ENCODE results near the gene NLGN1. TPM values are rescaled to one million over a fixed set of nuclear protein-coding genes. Genes with fewer than 3 reads are reported as not detected.

Gene NLGN1
- total and polyA plus RNA-seq, 8 donors, result 3.1 to 11.9 (median 8.0) TPM

DNA sequence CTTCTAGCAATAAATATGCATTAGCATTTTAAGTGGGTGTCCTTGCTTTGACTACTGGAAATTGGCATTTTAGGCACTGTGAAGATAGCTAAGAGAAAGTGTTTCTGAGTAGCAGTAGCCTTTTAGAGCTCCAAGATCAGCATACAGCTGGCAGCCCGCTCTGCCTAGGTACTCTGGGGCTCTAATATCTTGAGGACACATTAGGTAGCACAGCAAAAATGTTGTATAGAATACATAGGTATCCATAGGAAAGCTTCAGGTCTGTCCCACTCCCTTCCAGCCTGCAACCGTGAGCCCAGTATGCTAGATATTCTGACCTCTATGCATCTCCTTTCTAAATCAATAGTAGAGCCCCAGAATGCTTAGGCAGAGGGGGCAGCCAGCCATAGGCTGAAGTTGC is 670.5 kb downstream of the NLGN1 start:
- DNase-seq (no peak), ATAC-seq (no peak)
- Histone ChIP-seq H3K36me3 (no peaks in the 10 kb centered on the region), H3K4me3 (no peak overlapping the region), H3K4me1 (no peaks in the 10 kb centered on the region), H3K27me3 (no peaks in the 10 kb centered on the region), H3K9me3 (peaks cover 0 to 2% of the 10 kb centered on the region in 2 donors), H3K27ac (no peak overlapping the region)
- TF ChIP-seq, protein P1, sequence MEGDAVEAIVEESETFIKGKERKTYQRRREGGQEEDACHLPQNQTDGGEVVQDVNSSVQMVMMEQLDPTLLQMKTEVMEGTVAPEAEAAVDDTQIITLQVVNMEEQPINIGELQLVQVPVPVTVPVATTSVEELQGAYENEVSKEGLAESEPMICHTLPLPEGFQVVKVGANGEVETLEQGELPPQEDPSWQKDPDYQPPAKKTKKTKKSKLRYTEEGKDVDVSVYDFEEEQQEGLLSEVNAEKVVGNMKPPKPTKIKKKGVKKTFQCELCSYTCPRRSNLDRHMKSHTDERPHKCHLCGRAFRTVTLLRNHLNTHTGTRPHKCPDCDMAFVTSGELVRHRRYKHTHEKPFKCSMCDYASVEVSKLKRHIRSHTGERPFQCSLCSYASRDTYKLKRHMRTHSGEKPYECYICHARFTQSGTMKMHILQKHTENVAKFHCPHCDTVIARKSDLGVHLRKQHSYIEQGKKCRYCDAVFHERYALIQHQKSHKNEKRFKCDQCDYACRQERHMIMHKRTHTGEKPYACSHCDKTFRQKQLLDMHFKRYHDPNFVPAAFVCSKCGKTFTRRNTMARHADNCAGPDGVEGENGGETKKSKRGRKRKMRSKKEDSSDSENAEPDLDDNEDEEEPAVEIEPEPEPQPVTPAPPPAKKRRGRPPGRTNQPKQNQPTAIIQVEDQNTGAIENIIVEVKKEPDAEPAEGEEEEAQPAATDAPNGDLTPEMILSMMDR (IDR thresholded peaks at IDR 0.05), result no peak
- intact Hi-C loops (cut with DNase I), result no loop called here

DNA sequence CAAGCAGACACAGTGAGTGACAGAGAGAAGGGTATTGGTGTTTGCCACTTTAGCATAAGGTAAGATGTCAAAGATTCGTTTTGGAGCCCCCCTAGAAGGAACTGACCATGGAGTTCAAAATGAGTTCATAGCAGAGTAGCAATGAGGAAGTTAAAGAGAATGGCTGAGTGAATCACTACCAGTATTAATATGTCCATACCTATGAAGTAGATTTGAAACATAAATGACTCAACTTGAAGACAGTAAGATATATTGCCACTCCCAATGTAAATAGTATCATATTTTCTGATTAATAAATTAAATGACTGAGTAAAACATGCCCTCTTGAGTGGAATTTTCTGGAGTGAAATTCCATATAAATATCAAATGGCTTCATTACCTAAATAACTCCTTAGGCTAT is 675.1 kb downstream of the NLGN1 start:
- Histone ChIP-seq H3K36me3 (no peaks in the 10 kb centered on the region), H3K27ac (no peak overlapping the region), H3K9me3 (no peaks in the 10 kb centered on the region), H3K27me3 (no peaks in the 10 kb centered on the region), H3K4me1 (no peaks in the 10 kb centered on the region), H3K4me3 (no peak overlapping the region)
- intact Hi-C loops (cut with DNase I), result no loop called here
- no peak for DNase-seq
- TF ChIP-seq, protein P1 (IDR thresholded peaks at IDR 0.05), result no peak
- ATAC-seq, result no peak

DNA sequence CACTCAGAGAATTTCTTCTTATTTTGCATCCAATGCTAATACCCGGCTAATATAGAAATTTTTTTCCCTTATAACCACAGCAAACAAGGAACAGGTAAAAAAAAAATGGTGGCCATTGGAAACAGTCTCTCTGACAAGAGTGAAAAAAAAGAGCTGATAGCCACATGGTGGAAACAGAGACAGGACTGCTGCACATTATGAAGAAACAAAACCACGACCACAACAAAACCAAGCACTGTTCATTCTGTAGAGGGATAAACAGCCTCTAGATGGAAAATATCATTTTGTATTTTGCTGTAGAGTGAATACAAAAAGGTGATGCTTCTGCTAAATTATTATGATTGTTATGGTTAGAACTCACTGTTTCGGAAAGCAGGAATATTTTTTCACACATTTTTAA is 686.2 kb downstream of the NLGN1 start:
- ATAC-seq (no peak), DNase-seq (no peak)
- intact Hi-C loops (cut with DNase I), result no loop called here
- Histone ChIP-seq H3K4me1 (no peaks in the 10 kb centered on the region), H3K36me3 (no peaks in the 10 kb centered on the region), H3K27ac (no peak overlapping the region), H3K4me3 (no peak overlapping the region), H3K9me3 (no peaks in the 10 kb centered on the region), H3K27me3 (no peaks in the 10 kb centered on the region)
- TF ChIP-seq, protein P1 (IDR thresholded peaks at IDR 0.05), result no peak

DNA sequence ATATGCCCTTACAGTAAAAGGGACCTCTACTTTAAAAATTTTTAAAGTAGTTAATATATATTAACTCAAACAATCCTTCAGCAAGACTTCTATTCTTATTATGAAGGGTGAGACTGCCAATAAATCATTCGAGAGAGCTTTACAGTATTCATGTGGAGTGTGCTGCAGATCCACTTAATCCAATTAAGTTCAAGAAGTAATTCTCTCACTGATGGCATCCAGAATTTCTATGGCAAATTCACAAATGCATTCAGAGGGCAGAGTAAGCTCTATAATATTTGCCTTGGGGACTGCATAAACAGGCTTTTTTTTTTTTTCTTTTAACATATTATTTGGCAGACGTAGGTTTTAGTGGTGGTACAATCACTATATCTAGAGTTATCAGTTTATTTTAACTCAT is 692.0 kb downstream of the NLGN1 start:
- TF ChIP-seq, protein P1 (IDR thresholded peaks at IDR 0.05), result no peak
- H3K4me1 ChIP-seq, result no peaks in the 10 kb centered on the region
- H3K9me3 ChIP-seq, result no peaks in the 10 kb centered on the region
- intact Hi-C loops (cut with DNase I), result no loop called here
- H3K4me3 ChIP-seq, result no peak overlapping the region
- H3K27me3 ChIP-seq, result no peaks in the 10 kb centered on the region
- ATAC-seq (no peak), DNase-seq (no peak)
- H3K27ac ChIP-seq, result no peak overlapping the region
- H3K36me3 ChIP-seq, result no peaks in the 10 kb centered on the region

DNA sequence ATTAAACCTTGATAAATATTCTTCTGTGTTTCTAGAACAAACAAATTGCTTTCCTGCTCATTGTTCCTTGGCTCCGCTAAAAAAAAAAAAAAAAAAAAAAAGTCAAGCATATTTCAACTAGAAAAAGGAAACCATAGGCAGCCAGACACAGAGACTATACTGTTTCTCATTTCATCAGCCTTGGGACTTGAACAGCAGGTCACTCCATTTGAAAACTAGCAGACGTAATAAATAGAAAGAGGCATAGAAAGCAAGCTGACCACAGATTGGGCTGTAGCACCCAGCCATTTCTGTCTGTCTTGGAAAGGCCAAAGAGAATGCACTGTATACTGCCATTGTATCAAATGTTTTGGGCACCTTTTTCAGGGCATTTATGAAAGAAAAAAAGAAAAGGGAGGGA is 697.1 kb downstream of the NLGN1 start:
- Histone ChIP-seq H3K4me3 (no peak overlapping the region), H3K27ac (no peak overlapping the region), H3K36me3 (no peaks in the 10 kb centered on the region), H3K27me3 (no peaks in the 10 kb centered on the region), H3K4me1 (no peaks in the 10 kb centered on the region), H3K9me3 (no peaks in the 10 kb centered on the region)
- ATAC-seq (no peak), DNase-seq (no peak)
- TF ChIP-seq, protein P1 (IDR thresholded peaks at IDR 0.05), result no peak
- intact Hi-C loops (cut with DNase I), result no loop called here
